GM18870 (cell line): Measurements from ENCODE around the gene ABCF3.

Experiments used
- ATAC-seq: cut with Tn5 transposase; IDR thresholded peaks from one replicate; pipeline ENCODE4 v1.9.1; 2021; ENCODE audit warnings: moderate library complexity; ENCODE audit not compliant: unreplicated experiment

The ABCF3 gene

GRCh38 chr3:184230081-184230602, 44.1 kb downstream of the ABCF3 start:
- ATAC-seq: no peak

GRCh38 chr3:184230603-184231528, 44.9 kb downstream of the ABCF3 start:
- no peak for ATAC-seq

- ATAC-seq: no peak
Measured at GRCh38 chr3:184231671-184232070, 45.7 kb downstream of the ABCF3 start.

GRCh38 chr3:184233127-184233843, 47.3 kb downstream of the ABCF3 start:
- no peak for ATAC-seq

GRCh38 chr3:184234224-184234623, 48.2 kb downstream of the ABCF3 start:
- no peak for ATAC-seq

GRCh38 chr3:184234671-184235380, 48.8 kb downstream of the ABCF3 start:
- no peak for ATAC-seq

- ATAC-seq: no peak
Measured at GRCh38 chr3:184235381-184236032, 49.5 kb downstream of the ABCF3 start.

- no peak for ATAC-seq
Measured at GRCh38 chr3:184236033-184236410, 50.0 kb downstream of the ABCF3 start.

- no peak for ATAC-seq
Measured at GRCh38 chr3:184236636-184237035, 50.6 kb downstream of the ABCF3 start.

GRCh38 chr3:184237211-184237610, 51.2 kb downstream of the ABCF3 start:
- no peak for ATAC-seq

- ATAC-seq: no peak
Measured at GRCh38 chr3:184237807-184238206, 51.8 kb downstream of the ABCF3 start.

- no peak for ATAC-seq
Measured at GRCh38 chr3:184238246-184238818, 52.3 kb downstream of the ABCF3 start.

GRCh38 chr3:184239221-184239620, 53.2 kb downstream of the ABCF3 start:
- no peak for ATAC-seq

GRCh38 chr3:184239708-184240107, 53.7 kb downstream of the ABCF3 start:
- ATAC-seq: no peak

- ATAC-seq: no peak
Measured at GRCh38 chr3:184240384-184241140, 54.6 kb downstream of the ABCF3 start.

GRCh38 chr3:184241141-184241446, 55.1 kb downstream of the ABCF3 start:
- no peak for ATAC-seq

- ATAC-seq: no peak
Measured at GRCh38 chr3:184241447-184242296, 55.7 kb downstream of the ABCF3 start.

GRCh38 chr3:184242297-184242685, 56.3 kb downstream of the ABCF3 start:
- ATAC-seq: no peak
